Osteoblast (primary cell): ENCODE results near the gene HACL1. TPM values are rescaled to one million over a fixed set of nuclear protein-coding genes. Genes with fewer than 3 reads are reported as not detected.

ENCODE experiments used
- DNase-seq: peaks from one replicate; pipeline ENCODE4 v3.0.0; 2011; ENCODE audit warnings: low spot score, mixed read lengths; ENCODE audit not compliant: insufficient read length; ENCODE audit errors: missing footprints
- H2AFZ ChIP-seq: 2 replicates; pipeline ENCODE4 v1.6.0; 2011; ENCODE audit warnings: mild to moderate bottlenecking, low read length
- H3K27ac ChIP-seq: 2 replicates; pipeline ENCODE4 v1.5.1; 2011; ENCODE audit warnings: mild to moderate bottlenecking, low read depth, low read length, moderate library complexity
- H3K27me3 ChIP-seq: 2 replicates; pipeline ENCODE4 v1.6.0; 2012; ENCODE audit warnings: mild to moderate bottlenecking, control low read depth, inconsistent platforms, low read length, moderate library complexity; ENCODE audit not compliant: insufficient read depth
- H3K36me3 ChIP-seq: 2 replicates; pipeline ENCODE4 v1.5.1; 2011; ENCODE audit warnings: mild to moderate bottlenecking, low read length, control low read depth, moderate library complexity; ENCODE audit not compliant: insufficient read depth
- H3K4me1 ChIP-seq: 2 replicates; pipeline ENCODE4 v1.5.1; 2011; ENCODE audit warnings: mild to moderate bottlenecking, low read length, control low read depth, moderate library complexity; ENCODE audit not compliant: insufficient read depth
- H3K4me2 ChIP-seq: 2 replicates; pipeline ENCODE4 v1.6.0; 2011; ENCODE audit warnings: mild to moderate bottlenecking, low read length; ENCODE audit not compliant: insufficient read depth
- H3K4me3 ChIP-seq: fragments of 200-600 bp; sonication (generic); 3 replicates; pipeline ENCODE4 v1.5.1; 2012; ENCODE audit warnings: mild to moderate bottlenecking, low read length, inconsistent platforms; ENCODE audit not compliant: insufficient read depth
- H3K79me2 ChIP-seq: 2 replicates; pipeline ENCODE4 v1.6.0; 2012; ENCODE audit warnings: mild to moderate bottlenecking, low read length, control low read depth, inconsistent platforms; ENCODE audit not compliant: insufficient read depth
- H3K9me3 ChIP-seq: 2 replicates; pipeline ENCODE4 v1.5.1; 2011; ENCODE audit warnings: low read depth, low read length, control low read depth
- H4K20me1 ChIP-seq: 2 replicates; pipeline ENCODE4 v1.6.0; 2012; ENCODE audit warnings: mild to moderate bottlenecking, low read length, control low read depth; ENCODE audit not compliant: insufficient read depth
- total RNA-seq: library from RNA; depleted of rRNA; stranded (reverse); fragments of >200 nt; gene quantifications from 2 replicates; pipeline ENCODE4 v1.2.3, GENCODE V29; 2012
- TF ChIP-seq, protein P1 (sequence below): IDR thresholded peaks from 2 replicates; pipeline ENCODE4 v1.5.1; 2011; ENCODE audit warnings: mild to moderate bottlenecking, low read depth, low read length, moderate library complexity; ENCODE audit errors: extremely low read depth

Gene HACL1
- total RNA-seq, 1 donor = 34.7 TPM

DNA sequence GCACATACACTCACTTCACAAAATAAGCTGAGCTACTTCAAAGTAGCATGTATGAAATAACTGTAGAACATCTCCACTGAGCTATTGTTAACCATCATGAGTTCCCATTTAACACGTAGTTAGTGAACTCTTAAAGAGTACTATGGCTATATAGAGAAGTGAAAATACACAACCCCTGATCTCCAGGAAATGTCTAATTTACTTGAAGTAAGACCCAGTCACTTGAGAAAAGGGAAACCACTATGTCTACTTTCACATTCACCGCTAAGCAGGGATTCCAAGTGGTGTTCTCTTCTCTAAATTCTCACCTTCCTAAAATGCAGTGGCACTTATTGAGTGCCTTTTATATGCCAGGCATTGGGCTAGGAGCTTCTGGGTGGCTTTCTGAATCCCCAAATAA lies 44.9 kb downstream of the HACL1 start:
- H3K9me3 ChIP-seq = no peaks in the 10 kb centered on the region
- no peaks in the 10 kb centered on the region for H3K27me3 ChIP-seq
- H3K27ac ChIP-seq = no peak overlapping the region
- no peaks in the 10 kb centered on the region for H3K79me2 ChIP-seq
- H2AFZ ChIP-seq = no peak overlapping the region
- no peak overlapping the region for H3K4me3 ChIP-seq
- H3K4me2 ChIP-seq = no peak overlapping the region
- no peaks in the 10 kb centered on the region for H3K4me1 ChIP-seq
- no peak for DNase-seq
- TF ChIP-seq, protein P1, sequence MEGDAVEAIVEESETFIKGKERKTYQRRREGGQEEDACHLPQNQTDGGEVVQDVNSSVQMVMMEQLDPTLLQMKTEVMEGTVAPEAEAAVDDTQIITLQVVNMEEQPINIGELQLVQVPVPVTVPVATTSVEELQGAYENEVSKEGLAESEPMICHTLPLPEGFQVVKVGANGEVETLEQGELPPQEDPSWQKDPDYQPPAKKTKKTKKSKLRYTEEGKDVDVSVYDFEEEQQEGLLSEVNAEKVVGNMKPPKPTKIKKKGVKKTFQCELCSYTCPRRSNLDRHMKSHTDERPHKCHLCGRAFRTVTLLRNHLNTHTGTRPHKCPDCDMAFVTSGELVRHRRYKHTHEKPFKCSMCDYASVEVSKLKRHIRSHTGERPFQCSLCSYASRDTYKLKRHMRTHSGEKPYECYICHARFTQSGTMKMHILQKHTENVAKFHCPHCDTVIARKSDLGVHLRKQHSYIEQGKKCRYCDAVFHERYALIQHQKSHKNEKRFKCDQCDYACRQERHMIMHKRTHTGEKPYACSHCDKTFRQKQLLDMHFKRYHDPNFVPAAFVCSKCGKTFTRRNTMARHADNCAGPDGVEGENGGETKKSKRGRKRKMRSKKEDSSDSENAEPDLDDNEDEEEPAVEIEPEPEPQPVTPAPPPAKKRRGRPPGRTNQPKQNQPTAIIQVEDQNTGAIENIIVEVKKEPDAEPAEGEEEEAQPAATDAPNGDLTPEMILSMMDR = no peak
- H4K20me1 ChIP-seq = no peaks in the 10 kb centered on the region
- H3K36me3 ChIP-seq = peaks cover 12% of the 10 kb centered on the region

DNA sequence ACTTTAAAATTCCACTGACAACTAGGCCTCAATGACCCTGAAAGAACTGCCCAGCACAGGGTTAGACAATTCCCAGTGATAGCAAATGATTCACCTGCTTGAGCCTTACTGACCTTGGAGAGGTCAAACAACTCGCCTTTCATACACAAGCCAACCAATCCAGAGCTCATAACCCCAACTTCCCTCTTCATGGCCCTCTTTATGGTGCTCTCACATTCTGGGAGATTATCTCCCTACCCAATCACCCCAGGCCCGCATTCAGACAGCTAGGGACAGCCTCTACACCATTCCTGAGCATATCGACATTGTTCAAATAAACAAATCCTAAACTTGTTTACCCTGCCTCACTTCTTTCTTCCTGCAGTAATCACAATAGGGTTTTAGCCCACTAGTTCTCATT lies 47.6 kb downstream of the HACL1 start:
- Histone ChIP-seq H2AFZ (no peak overlapping the region), H3K4me1 (no peaks in the 10 kb centered on the region)

GRCh38 chr3:15551902-15552301 lies 49.5 kb downstream of the HACL1 start:
- H3K4me1 ChIP-seq = no peaks in the 10 kb centered on the region
- no peak overlapping the region for H3K4me2 ChIP-seq
- H3K4me3 ChIP-seq = no peak overlapping the region
- no peaks in the 10 kb centered on the region for H4K20me1 ChIP-seq
- no peaks in the 10 kb centered on the region for H3K9me3 ChIP-seq
- H3K27ac ChIP-seq = no peak overlapping the region
- H3K36me3 ChIP-seq = peaks cover 5% of the 10 kb centered on the region
- DNase-seq = no peak
- no peaks in the 10 kb centered on the region for H3K79me2 ChIP-seq
- TF ChIP-seq, protein P1 = no peak
- no peaks in the 10 kb centered on the region for H3K27me3 ChIP-seq
- H2AFZ ChIP-seq = no peak overlapping the region

More for the DNA sequence above, 47.6 kb downstream of the HACL1 start:
- no peak overlapping the region for H3K4me2 ChIP-seq
- no peaks in the 10 kb centered on the region for H4K20me1 ChIP-seq
- H3K4me3 ChIP-seq = no peak overlapping the region
- H3K36me3 ChIP-seq = peaks cover 5% of the 10 kb centered on the region
- no peaks in the 10 kb centered on the region for H3K27me3 ChIP-seq
- no peaks in the 10 kb centered on the region for H3K9me3 ChIP-seq
- TF ChIP-seq, protein P1 = no peak
- DNase-seq = no peak
- H3K79me2 ChIP-seq = no peaks in the 10 kb centered on the region
- H3K27ac ChIP-seq = no peak overlapping the region

GRCh38 chr3:15549846-15550245 lies 51.5 kb downstream of the HACL1 start:
- Histone ChIP-seq H3K27me3 (no peaks in the 10 kb centered on the region), H3K9me3 (no peaks in the 10 kb centered on the region), H3K79me2 (no peaks in the 10 kb centered on the region), H2AFZ (no peak overlapping the region), H3K27ac (no peak overlapping the region), H3K4me1 (no peaks in the 10 kb centered on the region), H3K4me3 (no peak overlapping the region), H4K20me1 (no peaks in the 10 kb centered on the region), H3K36me3 (no peaks in the 10 kb centered on the region), H3K4me2 (no peak overlapping the region)
- TF ChIP-seq, protein P1 = no peak
- DNase-seq = no peak
